AG09309 (cell line): ENCODE measurements around the gene SCGB3A2.

Experiments used
- DNase-seq: peaks from one replicate; pipeline ENCODE4 v3.0.0-alpha.2; 2010; ENCODE audit warnings: low read depth
- H3K4me3 ChIP-seq: 2 replicates; pipeline ENCODE4 v1.5.1; 2011; ENCODE audit warnings: mild to moderate bottlenecking, low read depth, low read length, moderate library complexity; ENCODE audit not compliant: control insufficient read depth
- TF ChIP-seq, protein P1 (sequence below): IDR thresholded peaks from 2 replicates; pipeline ENCODE4 v1.5.1; 2011; ENCODE audit warnings: mild to moderate bottlenecking, low read depth, low read length, inconsistent platforms; ENCODE audit not compliant: insufficient read depth, control insufficient read depth; ENCODE audit errors: missing control alignments

Gene SCGB3A2

DNA sequence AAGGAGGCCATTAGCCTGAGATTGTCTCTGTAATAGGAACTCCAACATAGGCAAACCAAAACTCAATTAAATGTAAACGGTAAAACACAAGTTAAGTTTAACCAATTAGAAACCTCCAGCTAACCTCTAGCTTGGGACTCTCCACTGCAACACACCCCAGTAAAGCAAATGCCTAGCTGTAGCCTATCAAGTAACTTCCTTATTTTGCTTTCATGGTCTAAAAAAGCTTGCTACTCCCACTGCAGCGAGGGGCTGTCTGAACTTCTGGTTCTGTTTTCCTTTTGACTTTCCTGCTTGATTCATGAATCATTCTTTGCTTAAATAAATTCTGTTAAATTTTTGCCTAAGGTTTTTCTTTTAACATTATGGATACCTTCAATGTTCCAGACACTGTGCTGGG is 52.3 kb downstream of the SCGB3A2 start:
- DNase-seq = no peak
- H3K4me3 ChIP-seq = no peak overlapping the region
- TF ChIP-seq, protein P1, sequence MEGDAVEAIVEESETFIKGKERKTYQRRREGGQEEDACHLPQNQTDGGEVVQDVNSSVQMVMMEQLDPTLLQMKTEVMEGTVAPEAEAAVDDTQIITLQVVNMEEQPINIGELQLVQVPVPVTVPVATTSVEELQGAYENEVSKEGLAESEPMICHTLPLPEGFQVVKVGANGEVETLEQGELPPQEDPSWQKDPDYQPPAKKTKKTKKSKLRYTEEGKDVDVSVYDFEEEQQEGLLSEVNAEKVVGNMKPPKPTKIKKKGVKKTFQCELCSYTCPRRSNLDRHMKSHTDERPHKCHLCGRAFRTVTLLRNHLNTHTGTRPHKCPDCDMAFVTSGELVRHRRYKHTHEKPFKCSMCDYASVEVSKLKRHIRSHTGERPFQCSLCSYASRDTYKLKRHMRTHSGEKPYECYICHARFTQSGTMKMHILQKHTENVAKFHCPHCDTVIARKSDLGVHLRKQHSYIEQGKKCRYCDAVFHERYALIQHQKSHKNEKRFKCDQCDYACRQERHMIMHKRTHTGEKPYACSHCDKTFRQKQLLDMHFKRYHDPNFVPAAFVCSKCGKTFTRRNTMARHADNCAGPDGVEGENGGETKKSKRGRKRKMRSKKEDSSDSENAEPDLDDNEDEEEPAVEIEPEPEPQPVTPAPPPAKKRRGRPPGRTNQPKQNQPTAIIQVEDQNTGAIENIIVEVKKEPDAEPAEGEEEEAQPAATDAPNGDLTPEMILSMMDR = no peak
